GM10266 (cell line): ENCODE data around the gene FAM110A.

Experiments
- DNase-seq: peaks from one replicate; pipeline ENCODE4 v3.0.0; 2012; ENCODE audit errors: extremely low spot score
- TF ChIP-seq, protein P1 (sequence below): IDR thresholded peaks from 2 replicates; pipeline ENCODE4 v1.5.1; 2012; ENCODE audit warnings: mild to moderate bottlenecking, low read depth; ENCODE audit not compliant: control insufficient read depth, insufficient read depth; ENCODE audit errors: missing control alignments

FAM110A gene

GRCh38 chr20:831956-832355 is 1.6 kb upstream of the FAM110A start:
- no peak for DNase-seq
- TF ChIP-seq, protein P1, sequence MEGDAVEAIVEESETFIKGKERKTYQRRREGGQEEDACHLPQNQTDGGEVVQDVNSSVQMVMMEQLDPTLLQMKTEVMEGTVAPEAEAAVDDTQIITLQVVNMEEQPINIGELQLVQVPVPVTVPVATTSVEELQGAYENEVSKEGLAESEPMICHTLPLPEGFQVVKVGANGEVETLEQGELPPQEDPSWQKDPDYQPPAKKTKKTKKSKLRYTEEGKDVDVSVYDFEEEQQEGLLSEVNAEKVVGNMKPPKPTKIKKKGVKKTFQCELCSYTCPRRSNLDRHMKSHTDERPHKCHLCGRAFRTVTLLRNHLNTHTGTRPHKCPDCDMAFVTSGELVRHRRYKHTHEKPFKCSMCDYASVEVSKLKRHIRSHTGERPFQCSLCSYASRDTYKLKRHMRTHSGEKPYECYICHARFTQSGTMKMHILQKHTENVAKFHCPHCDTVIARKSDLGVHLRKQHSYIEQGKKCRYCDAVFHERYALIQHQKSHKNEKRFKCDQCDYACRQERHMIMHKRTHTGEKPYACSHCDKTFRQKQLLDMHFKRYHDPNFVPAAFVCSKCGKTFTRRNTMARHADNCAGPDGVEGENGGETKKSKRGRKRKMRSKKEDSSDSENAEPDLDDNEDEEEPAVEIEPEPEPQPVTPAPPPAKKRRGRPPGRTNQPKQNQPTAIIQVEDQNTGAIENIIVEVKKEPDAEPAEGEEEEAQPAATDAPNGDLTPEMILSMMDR, result no peak

GRCh38 chr20:833121-833449 is 430 bp upstream of the FAM110A start:
- no peak for DNase-seq
- TF ChIP-seq, protein P1, result no peak

- no peak for DNase-seq
- TF ChIP-seq, protein P1, result no peak
Measured at GRCh38 chr20:834151-834746, 734 bp downstream of the FAM110A start.

- TF ChIP-seq, protein P1, result no peak
- peak; percentile 50 for DNase-seq
Measured at GRCh38 chr20:835608-836045, 2.1 kb downstream of the FAM110A start.

DNA sequence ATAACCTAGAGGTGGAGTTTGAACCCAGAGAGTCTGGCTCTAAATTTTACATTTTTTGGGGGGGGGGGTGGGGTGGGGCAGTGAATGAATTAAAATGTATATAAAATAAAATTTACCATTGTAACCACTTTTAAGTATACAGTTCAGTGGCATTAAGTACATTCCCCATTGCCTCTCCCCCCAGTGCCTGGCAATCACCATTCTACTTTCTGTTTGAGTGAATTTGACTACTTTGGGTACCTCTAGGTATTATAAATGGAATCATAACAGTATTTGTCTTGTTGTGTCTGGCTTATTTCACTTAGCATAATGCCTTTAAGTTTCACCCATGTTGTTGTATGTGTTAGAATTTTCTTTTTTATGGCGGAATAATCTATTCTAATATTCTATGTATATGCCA is 2.7 kb downstream of the FAM110A start:
- DNase-seq, result no peak
- TF ChIP-seq, protein P1, result no peak

- no peak for DNase-seq
- TF ChIP-seq, protein P1, result no peak
Measured at GRCh38 chr20:839015-839414, 5.5 kb downstream of the FAM110A start.

GRCh38 chr20:839626-840025 is 6.1 kb downstream of the FAM110A start:
- TF ChIP-seq, protein P1, result no peak
- no peak for DNase-seq
